Left lung (tissue), 10 donors: ENCODE data around the gene COL1A1. TPM values are rescaled to one million over a fixed set of nuclear protein-coding genes. Genes with fewer than 3 reads are reported as not detected.

ENCODE experiments used
- ATAC-seq: fragments of 200-7000 bp; cut with Tn5 transposase; one replicate; pipeline ENCODE4 v1.9.1; 2020; ENCODE audit warnings: moderate library complexity
- DNase-seq, 4 donors: peaks; one replicate each; pipeline ENCODE4 v3.0.0-alpha.2; 2013 to 2020
- H3K27ac ChIP-seq, 2 donors: fragments of 200-600 bp; sonication (generic) in 1 of 2; one replicate each; pipeline versions ENCODE4 v1.5.0 to v1.8.0; 2020 to 2021
- H3K27me3 ChIP-seq, 2 donors: fragments of 200-600 bp; sonication (generic) in 1 of 2; one replicate each; pipeline versions ENCODE4 v1.5.0 to v1.8.0; 2020 to 2021
- H3K36me3 ChIP-seq, 2 donors: fragments of 200-600 bp; sonication (generic) in 1 of 2; one replicate each; pipeline versions ENCODE4 v1.5.0 to v1.8.0; 2020 to 2021
- H3K4me1 ChIP-seq, 2 donors: fragments of 200-600 bp; one replicate each; pipeline ENCODE4 v1.8.0; 2021
- H3K4me3 ChIP-seq, 2 donors: fragments of 200-600 bp; sonication (generic) in 1 of 2; one replicate each; pipeline versions ENCODE4 v1.5.0 to v1.8.0; 2020 to 2021; ENCODE audit warnings: mild to moderate bottlenecking in 1 of 2
- H3K9me3 ChIP-seq, 2 donors: fragments of 200-600 bp; sonication (generic) in 1 of 2; one replicate each; pipeline versions ENCODE4 v1.5.0 to v1.8.0; 2020 to 2021
- CTCF ChIP-seq, 2 donors: fragments of 200-600 bp; sonication (generic) in 1 of 2; IDR thresholded peaks; one replicate each; pipeline versions ENCODE4 v1.5.0 to v1.8.0; 2021; ENCODE audit warnings: antibody characterized with exemption in 2 of 2
- intact Hi-C, 2 donors: fragments of 100-400 bp; cut with DNase I; formaldehyde crosslinking; loops; one replicate each; pipeline versions ENCODE4 v1.11.2 to v1.14.2; 2022
- polyA plus RNA-seq, 6 donors: library from polyadenylated mRNA; unstranded; fragments of 120-200 nt; gene quantifications; one replicate each; pipeline ENCODE4 v1.2.1, GENCODE V29; 2013; ENCODE audit not compliant: insufficient read length in 6 of 6
- total RNA-seq, 2 donors: library from RNA; stranded (reverse); fragmentation: NEBNext Ultra II Directional; extraction: Animal tissue kit (Norgen Biotek cat#: 25700); gene quantifications; one replicate each; pipeline ENCODE4 v1.2.1, GENCODE V29; 2021
- donor health status: DM: no; HTN: yes; CAD: no.
- donor health status: DM: no; HTN: no; CAD: no.

Gene COL1A1
- total and polyA plus RNA-seq, 8 donors = 421 to 4,830 (median 675) TPM

- no peak overlapping the region for H3K4me3 ChIP-seq
- peaks cover 0 to 5% of the 10 kb centered on the region in 2 donors for H3K27me3 ChIP-seq
- DNase-seq (peak in 1 of 4 donors; percentile 10), ATAC-seq (no peak)
- H3K9me3 ChIP-seq = no peaks in the 10 kb centered on the region
- no peaks in the 10 kb centered on the region for H3K36me3 ChIP-seq
- H3K4me1 ChIP-seq = peaks cover 0 to 7% of the 10 kb centered on the region in 2 donors
- TF ChIP-seq CTCF (IDR thresholded peaks at IDR 0.05) = no peak
- intact Hi-C loops = no loop called here
- H3K27ac ChIP-seq = no peak overlapping the region
Observed at GRCh38 chr17:50166518-50167181, 34.8 kb downstream of the COL1A1 start.

GRCh38 chr17:50165867-50166517 is 35.4 kb downstream of the COL1A1 start, which contains the start of gene SGCA:
TSS of gene SGCA (plus strand) at chr17:50166005. CDS start at chr17:50166041, 36 bp downstream.
- TF ChIP-seq CTCF (IDR thresholded peaks at IDR 0.05) = no peak
- peaks cover 0 to 12% of the 10 kb centered on the region in 2 donors for H3K4me1 ChIP-seq
- no peak within 1 kb of the TSS for H3K27ac ChIP-seq
- H3K9me3 ChIP-seq = no peaks in the 10 kb centered on the region
- H3K4me3 ChIP-seq = no peak within 1 kb of the TSS
- peak in 1 of 4 donors; percentile 59 for DNase-seq
- H3K36me3 ChIP-seq = no peaks in the 10 kb centered on the region
- intact Hi-C loops = no loop called here
- H3K27me3 ChIP-seq = peaks cover 0 to 8% of the 10 kb centered on the region in 2 donors
- ATAC-seq = no peak

GRCh38 chr17:50165466-50165865 is 36.0 kb downstream of the COL1A1 start:
- intact Hi-C loops = no loop called here
- no peaks in the 10 kb centered on the region for H3K36me3 ChIP-seq
- H3K4me1 ChIP-seq = peaks cover 0 to 17% of the 10 kb centered on the region in 2 donors
- DNase-seq (peak in 1 of 4 donors; percentile 55), ATAC-seq (no peak)
- no peak for TF ChIP-seq CTCF (IDR thresholded peaks at IDR 0.05)
- H3K27me3 ChIP-seq = peaks cover 0 to 13% of the 10 kb centered on the region in 2 donors
- H3K4me3 ChIP-seq = no peak overlapping the region
- no peaks in the 10 kb centered on the region for H3K9me3 ChIP-seq
- H3K27ac ChIP-seq = no peak overlapping the region

- Histone ChIP-seq H3K27me3 (peaks cover 0 to 14% of the 10 kb centered on the region in 2 donors), H3K4me3 (no peak overlapping the region), H3K4me1 (peaks cover 0 to 17% of the 10 kb centered on the region in 2 donors), H3K36me3 (no peaks in the 10 kb centered on the region), H3K9me3 (no peaks in the 10 kb centered on the region), H3K27ac (no peak overlapping the region)
- ATAC-seq = no peak
- intact Hi-C loops = no loop called here
- peak in 1 of 4 donors; percentile 27 for DNase-seq
- no peak for TF ChIP-seq CTCF (IDR thresholded peaks at IDR 0.05)
Observed at GRCh38 chr17:50165066-50165465, 36.4 kb downstream of the COL1A1 start.

GRCh38 chr17:50164697-50164988 is 36.8 kb downstream of the COL1A1 start:
- DNase-seq (no peak), ATAC-seq (no peak)
- intact Hi-C loops = no loop called here
- Histone ChIP-seq H3K4me3 (no peak overlapping the region), H3K4me1 (peaks cover 0 to 17% of the 10 kb centered on the region in 2 donors), H3K36me3 (no peaks in the 10 kb centered on the region), H3K27ac (no peak overlapping the region), H3K27me3 (peaks cover 0 to 14% of the 10 kb centered on the region in 2 donors), H3K9me3 (no peaks in the 10 kb centered on the region)
- no peak for TF ChIP-seq CTCF (IDR thresholded peaks at IDR 0.05)
